ENCODE measurements around the gene ITPA.
A peak's percentile ranks its signal among the peaks of the same experiment; 100 is the strongest.

ITPA gene

GRCh38 chr20:3227506-3227905 is 18.2 kb downstream of the ITPA start:
- peak in 1 of 56 donors; percentile 33 for DNase-seq

DNA sequence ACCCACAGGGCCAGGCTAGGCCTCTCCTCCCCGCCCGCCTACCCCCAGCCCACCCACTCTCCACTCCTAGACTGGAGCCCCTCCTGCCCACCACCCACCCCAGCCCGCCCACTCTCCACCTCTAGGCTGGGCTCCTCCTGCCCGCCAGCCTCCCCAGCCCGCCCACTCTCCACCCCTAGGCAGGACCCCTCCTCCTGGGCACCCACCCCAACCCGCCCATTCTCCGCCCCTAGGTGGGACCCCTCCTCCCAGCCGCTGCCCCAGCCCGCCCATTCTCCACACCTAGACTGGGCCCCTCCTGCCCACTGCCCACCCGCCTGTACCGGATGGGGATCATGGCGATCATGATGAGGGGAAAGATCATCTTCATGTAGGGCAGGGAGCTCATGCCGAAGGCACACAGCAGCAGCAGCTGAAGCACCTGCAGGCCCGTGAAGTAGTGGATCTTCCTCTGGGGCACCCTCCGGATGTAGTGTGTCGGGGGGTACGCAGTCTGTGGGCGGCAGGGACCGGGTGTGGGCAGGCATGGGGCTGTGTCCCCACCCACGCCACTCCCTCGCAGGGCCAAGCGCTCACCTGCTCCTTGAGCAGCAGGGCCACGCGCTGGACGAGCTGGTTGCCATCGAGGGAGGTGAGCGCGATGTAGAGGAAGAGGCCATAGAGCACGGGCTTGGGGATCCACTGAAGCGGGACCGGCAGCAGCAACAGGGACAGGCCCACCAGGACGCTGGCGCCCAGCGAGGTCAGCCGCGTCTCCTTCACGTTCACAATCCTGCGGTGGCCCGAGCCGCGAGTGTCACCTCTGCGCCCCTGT is 18.8 kb downstream of the ITPA start:
- DNase-seq, result peak in 1 of 56 donors; percentile 33

DNA sequence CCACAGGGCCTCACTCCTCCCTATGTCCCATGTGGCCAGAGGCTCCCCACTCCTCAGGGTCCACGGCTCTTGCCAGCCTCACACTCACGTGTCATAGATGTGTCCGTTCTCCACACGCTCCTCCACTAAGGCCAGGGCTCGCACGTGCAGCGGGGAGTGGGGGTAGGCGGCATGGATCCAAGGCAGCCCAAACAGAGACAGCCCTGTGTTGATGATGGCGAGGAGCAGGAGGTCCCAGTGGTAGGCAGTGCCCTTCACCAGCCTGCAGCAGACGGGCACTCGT is 19.4 kb downstream of the ITPA start:
- DNase-seq, result no peak

- DNase-seq, result no peak
Measured at GRCh38 chr20:3229158-3229557, 19.9 kb downstream of the ITPA start.

- DNase-seq, result no peak
Measured at GRCh38 chr20:3229798-3230197, 20.5 kb downstream of the ITPA start.

- no peak for DNase-seq
Measured at GRCh38 chr20:3231116-3231515, 21.8 kb downstream of the ITPA start.

GRCh38 chr20:3231889-3232588 is 22.7 kb downstream of the ITPA start:
- DNase-seq, result no peak

DNA sequence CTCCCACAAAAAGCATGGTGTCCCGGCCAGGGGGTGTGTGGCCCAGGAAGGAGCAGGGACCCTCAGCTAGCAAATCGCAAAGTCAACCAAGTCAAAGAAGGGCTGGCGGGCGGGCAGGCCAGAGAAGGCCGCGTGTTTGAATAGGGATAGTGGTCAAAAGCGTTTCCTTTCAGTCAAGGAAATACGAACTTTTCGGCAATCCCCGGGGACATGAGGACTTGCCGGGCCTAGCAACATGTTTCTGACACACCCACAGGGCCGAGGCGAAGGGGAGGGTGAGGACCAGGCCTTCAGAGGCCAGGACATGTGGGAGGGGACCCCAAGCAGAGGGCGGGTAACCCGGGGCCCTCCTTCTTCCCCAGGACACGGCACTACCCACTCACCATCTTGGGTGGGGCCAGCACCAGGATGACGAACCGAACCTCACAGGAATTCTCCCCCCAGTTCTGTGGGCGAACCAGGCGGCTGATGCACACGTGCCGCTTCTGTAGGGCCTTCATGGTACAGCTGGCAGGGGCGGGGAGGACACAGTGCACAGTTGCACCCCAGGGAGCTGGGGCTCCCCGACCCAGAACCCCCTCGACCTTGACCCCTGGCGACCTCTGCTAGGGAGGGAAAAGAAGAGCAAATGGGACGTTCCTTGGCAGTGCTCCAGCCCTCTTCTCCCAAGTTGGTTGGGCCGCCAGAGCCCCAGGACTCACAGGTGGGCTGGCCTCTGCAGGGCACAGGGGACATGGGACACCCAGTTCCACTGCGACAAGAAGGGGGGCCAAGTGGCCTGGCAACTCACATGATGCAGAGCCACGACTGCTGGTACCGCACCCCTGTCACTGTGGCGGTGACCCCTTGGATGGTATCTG is 24.1 kb downstream of the ITPA start:
- DNase-seq, result no peak

GRCh38 chr20:3233991-3234498 is 24.7 kb downstream of the ITPA start:
- no peak for DNase-seq

DNA sequence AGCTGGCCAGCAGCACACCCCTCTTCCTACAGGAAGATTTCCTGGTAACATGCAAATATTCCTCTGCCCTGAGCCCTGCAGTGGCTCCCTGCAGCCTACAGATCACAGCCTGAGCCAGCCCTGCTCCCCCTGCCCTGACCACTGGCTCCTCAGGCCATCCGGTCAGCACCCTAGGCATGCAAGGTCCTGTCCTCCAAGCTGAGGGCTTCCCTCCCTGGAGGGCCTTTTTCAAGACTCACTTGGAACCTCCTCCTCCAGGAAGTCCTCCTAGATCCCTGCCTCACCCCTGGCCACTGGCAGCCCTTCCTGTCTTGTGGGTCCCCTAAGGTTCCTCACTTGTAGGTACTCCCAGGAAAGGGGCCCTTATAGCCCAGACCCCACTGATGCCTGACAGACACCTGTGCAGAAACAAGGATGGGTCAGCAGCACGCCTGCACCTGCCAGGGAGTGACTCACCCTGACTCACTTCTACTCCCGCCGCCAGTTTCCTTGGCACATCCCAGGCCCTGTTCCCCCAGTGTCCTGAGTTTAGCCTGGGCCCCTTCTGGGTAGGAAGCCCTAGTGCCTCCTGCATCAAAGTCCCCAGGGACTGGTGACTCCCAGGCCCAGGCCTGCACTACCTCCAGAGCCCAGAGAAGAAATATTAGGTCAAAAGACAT is 26.5 kb downstream of the ITPA start:
- no peak for DNase-seq

- no peak for DNase-seq
Measured at GRCh38 chr20:3237011-3237957, 28.0 kb downstream of the ITPA start.

DNA sequence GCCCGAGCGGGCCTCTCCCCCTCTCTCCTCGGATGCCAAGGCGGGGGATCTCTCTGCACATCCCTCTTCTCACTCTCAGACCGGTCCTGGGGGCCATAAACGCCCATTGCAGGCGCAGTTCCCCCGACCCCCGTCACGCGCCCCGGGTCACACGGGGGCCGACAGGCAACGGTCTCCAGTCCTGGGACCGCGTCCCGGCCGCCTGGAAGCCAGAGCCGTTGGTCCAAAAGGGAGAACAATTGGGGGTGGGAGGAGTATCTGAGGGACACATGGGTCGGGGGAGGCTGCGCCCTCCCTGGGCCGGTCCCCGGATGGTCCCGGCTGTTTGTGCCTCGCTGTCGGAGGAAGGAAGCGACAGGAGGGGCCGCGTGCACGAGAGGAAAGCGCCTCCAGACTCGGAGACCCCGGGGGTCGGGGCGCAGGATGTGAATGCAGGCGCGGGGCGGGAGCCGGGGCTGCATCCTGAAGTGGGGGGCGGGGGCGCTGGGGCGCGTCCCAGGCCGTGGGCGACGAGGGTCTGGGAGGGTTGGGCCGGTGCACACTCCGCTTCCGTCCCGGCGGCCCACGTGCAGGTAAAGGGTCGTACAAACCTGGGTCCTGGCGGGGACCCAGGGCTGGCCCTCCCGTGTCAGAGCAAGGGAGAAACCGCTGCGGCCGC is 28.8 kb downstream of the ITPA start:
- peak in 2 of 56 donors; percentile 10 to 16 for DNase-seq

DNA sequence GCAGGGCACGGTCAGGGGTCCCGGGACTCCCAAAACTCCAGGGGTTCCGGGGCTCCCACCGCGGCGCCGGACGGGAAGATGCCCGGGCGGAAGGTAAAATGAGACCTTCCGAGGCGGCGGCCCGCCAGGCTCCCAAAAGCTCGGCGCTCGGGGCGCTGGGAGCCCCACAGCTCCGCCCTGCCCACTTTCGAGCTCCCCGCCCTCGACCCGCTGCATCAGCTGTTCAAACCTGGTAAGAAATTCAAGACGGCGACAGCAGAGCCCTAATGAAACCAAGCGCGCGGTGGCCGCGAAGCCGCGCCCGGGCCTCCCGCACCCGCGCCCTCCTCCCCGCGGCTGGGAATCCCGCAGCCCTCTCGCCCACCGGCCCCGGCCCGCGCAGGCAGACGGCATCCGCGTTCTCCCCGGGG is 29.3 kb downstream of the ITPA start:
- no peak for DNase-seq

DNA sequence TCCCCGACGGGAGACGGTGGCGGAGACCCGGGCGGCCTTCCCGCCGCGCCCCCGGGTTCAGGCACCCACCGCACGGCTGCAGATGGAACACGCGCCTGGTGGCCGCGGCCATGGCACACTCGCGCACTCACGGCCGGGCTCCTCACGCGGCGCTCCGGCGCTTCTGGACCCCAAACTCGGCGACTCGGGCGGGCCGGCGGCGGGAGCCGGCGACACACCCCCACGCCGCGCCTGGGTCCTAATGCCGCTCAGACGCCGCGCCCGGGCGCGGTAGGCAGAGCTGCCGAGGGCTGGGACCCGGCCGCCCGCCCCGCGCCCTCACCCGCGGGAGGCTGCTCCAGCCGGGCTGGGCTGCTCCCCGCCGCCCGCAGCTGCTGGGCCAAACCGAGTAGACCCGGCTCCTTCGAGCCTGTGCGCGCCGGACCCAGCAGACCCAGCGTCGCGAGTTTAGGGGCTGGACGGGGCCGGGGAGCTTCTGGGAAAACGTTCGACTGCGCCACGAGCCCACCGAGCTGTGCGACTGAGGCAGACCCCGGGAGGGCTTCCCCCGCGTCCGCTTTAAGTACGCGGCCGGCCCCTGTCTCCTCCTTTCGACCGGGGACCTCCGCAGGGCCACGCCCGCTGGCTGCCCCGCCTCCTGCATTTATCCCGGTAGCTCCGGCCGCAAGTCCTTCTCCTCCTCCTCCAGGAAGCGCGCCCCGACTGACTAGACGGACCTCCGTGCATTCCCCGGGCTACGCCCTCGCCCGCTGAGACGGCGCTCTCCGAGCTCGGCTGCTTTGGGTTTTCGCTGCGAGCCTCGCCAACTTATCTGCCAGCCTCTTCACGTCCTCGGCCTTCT is 29.9 kb downstream of the ITPA start, which contains the start of gene SLC4A11:
TSS of gene SLC4A11 (minus strand) at position 165 of the 841 bp plus-strand sequence. CDS start at position 112, 53 bp downstream.
- DNase-seq, result peak in 6 of 56 donors; percentile 7 to 33 (median 15)

- DNase-seq, result no peak
Measured at GRCh38 chr20:3239867-3240775, 30.8 kb downstream of the ITPA start.

- no peak for DNase-seq
Measured at GRCh38 chr20:3240776-3241363, 31.6 kb downstream of the ITPA start.

- no peak for DNase-seq
Measured at GRCh38 chr20:3242172-3242692, 32.9 kb downstream of the ITPA start.
